ENCODE results near the gene AMH. TPM values are rescaled to one million over a fixed set of nuclear protein-coding genes. Genes with fewer than 3 reads are reported as not detected.

The AMH gene
- total and polyA plus RNA-seq, 8 donors = 0.45 to 2.0 (median 0.86) TPM; not detected in 2

- intact Hi-C loops (cut with DNase I; ENCODE audit: low total_unique reads) = no loop called here
- Histone ChIP-seq H3K4me1 (peaks cover 37 to 53% (median 48%) of the 10 kb centered on the region in 4 donors), H3K9me3 (no peaks in the 10 kb centered on the region), H3K27ac (no peak overlapping the region), H3K27me3 (peaks cover 30 to 70% (median 53%) of the 10 kb centered on the region in 3 donors), H3K36me3 (peaks cover 13 to 24% (median 20%) of the 10 kb centered on the region in 4 donors), H3K4me3 (peak overlapping the region in 3 of 4 donors; percentile 20 to 40 (median 21))
- no peak for DNase-seq
- WGBS, 5 donors = 7 to 18% (median 9%) methylated on average over 37 to 74 of the region's 74 CpGs
- TF ChIP-seq POLR2A (IDR thresholded peaks at IDR 0.05) (no peak), EP300 (IDR thresholded peaks at IDR 0.05) (no peak), POLR2AphosphoS5 (IDR thresholded peaks at IDR 0.05) (no peak)
- TF ChIP-seq, protein P1, sequence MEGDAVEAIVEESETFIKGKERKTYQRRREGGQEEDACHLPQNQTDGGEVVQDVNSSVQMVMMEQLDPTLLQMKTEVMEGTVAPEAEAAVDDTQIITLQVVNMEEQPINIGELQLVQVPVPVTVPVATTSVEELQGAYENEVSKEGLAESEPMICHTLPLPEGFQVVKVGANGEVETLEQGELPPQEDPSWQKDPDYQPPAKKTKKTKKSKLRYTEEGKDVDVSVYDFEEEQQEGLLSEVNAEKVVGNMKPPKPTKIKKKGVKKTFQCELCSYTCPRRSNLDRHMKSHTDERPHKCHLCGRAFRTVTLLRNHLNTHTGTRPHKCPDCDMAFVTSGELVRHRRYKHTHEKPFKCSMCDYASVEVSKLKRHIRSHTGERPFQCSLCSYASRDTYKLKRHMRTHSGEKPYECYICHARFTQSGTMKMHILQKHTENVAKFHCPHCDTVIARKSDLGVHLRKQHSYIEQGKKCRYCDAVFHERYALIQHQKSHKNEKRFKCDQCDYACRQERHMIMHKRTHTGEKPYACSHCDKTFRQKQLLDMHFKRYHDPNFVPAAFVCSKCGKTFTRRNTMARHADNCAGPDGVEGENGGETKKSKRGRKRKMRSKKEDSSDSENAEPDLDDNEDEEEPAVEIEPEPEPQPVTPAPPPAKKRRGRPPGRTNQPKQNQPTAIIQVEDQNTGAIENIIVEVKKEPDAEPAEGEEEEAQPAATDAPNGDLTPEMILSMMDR (IDR thresholded peaks at IDR 0.05) = no peak
These were observed 3.1 kb downstream of the AMH start for GRCh38 chr19:2252055-2252796.

GRCh38 chr19:2252797-2253105, 3.6 kb downstream of the AMH start:
- Histone ChIP-seq H3K4me3 (peak overlapping the region; percentile 1 to 40 (median 17)), H3K27me3 (peaks cover 30 to 67% (median 53%) of the 10 kb centered on the region in 3 donors), H3K9me3 (no peaks in the 10 kb centered on the region), H3K27ac (no peak overlapping the region), H3K36me3 (peaks cover 8 to 18% (median 14%) of the 10 kb centered on the region in 4 donors), H3K4me1 (peaks cover 37 to 51% (median 47%) of the 10 kb centered on the region in 4 donors)
- WGBS, 5 donors = 7 to 10% (median 8%) methylated on average over 11 to 18 of the region's 18 CpGs
- DNase-seq = no peak
- no peak for TF ChIP-seq EP300 (IDR thresholded peaks at IDR 0.05)
- TF ChIP-seq POLR2AphosphoS5 (IDR thresholded peaks at IDR 0.05) = no peak
- no peak for TF ChIP-seq POLR2A (IDR thresholded peaks at IDR 0.05)
- intact Hi-C loops (cut with DNase I; ENCODE audit: low total_unique reads) = no loop called here

GRCh38 chr19:2253106-2254063, 4.3 kb downstream of the AMH start:
- Histone ChIP-seq H3K4me1 (peaks cover 37 to 51% (median 47%) of the 10 kb centered on the region in 4 donors), H3K27me3 (peaks cover 30 to 61% (median 53%) of the 10 kb centered on the region in 3 donors), H3K36me3 (peaks cover 3 to 12% (median 8%) of the 10 kb centered on the region in 4 donors), H3K4me3 (peak overlapping the region; percentile 1 to 40 (median 17)), H3K27ac (no peak overlapping the region), H3K9me3 (no peaks in the 10 kb centered on the region)
- DNase-seq = no peak
- WGBS, 5 donors = 3 to 8% (median 7%) methylated on average over 38 to 77 of the region's 77 CpGs
- TF ChIP-seq, protein P1 (IDR thresholded peaks at IDR 0.05) = no peak
- TF ChIP-seq POLR2AphosphoS5 (IDR thresholded peaks at IDR 0.05) = no peak
- TF ChIP-seq EP300 (IDR thresholded peaks at IDR 0.05) = no peak
- TF ChIP-seq POLR2A (IDR thresholded peaks at IDR 0.05) = no peak
- intact Hi-C loops (cut with DNase I; ENCODE audit: low total_unique reads) = no loop called here

GRCh38 chr19:2254064-2254872, 5.1 kb downstream of the AMH start:
- H3K36me3 ChIP-seq = peaks cover 0 to 3% (median under 1%) of the 10 kb centered on the region in 4 donors
- H3K4me3 ChIP-seq = peak overlapping the region in 1 of 4 donors; percentile 40
- peak in 1 of 2 donors; percentile 76 for DNase-seq
- peaks cover 37 to 49% (median 47%) of the 10 kb centered on the region in 4 donors for H3K4me1 ChIP-seq
- peaks cover 30 to 53% (median 50%) of the 10 kb centered on the region in 3 donors for H3K27me3 ChIP-seq
- no peak overlapping the region for H3K27ac ChIP-seq
- intact Hi-C loops (cut with DNase I; ENCODE audit: low total_unique reads) = no loop called here
- 57 to 66% (median 60%) methylated on average over 16 to 20 of the region's 20 CpGs for WGBS, 5 donors
- TF ChIP-seq EP300 (IDR thresholded peaks at IDR 0.05) (no peak), POLR2A (IDR thresholded peaks at IDR 0.05) (no peak), POLR2AphosphoS5 (IDR thresholded peaks at IDR 0.05) (no peak)
- TF ChIP-seq, protein P1 (IDR thresholded peaks at IDR 0.05) = no peak
- no peaks in the 10 kb centered on the region for H3K9me3 ChIP-seq

Data from stomach (tissue), 9 donors.